ENCODE data around the gene C20orf202.

GRCh38 chr20:1184638-1185315 is 18.5 kb upstream of the C20orf202 start, which contains the start of gene TMEM74B:
- TF ChIP-seq CTCF (IDR thresholded peaks at IDR 0.05; ENCODE audit: low read length), result no peak
- no peak for TF ChIP-seq EZH2 (IDR thresholded peaks at IDR 0.05; ENCODE audit: borderline replicate concordance, low read length)
